Measurements from ENCODE around the gene SORCS2.

- TF ChIP-seq POLR2A (IDR thresholded peaks at IDR 0.05): no peak
- no peak for TF ChIP-seq CTCF (IDR thresholded peaks at IDR 0.05)
Measured at GRCh38 chr4:7297374-7297773, 105.0 kb downstream of the SORCS2 start.

Measured in Peyer's patch (tissue), 4 donors.